SH-SY5Y (cell line): ENCODE data around the gene AGMO.

Experiments
- GATA2 ChIP-seq: IDR thresholded peaks from 2 replicates; pipeline ENCODE4 v1.6.1; 2011; ENCODE audit warnings: mild to moderate bottlenecking, low read depth, low read length
- GATA3 ChIP-seq: IDR thresholded peaks from 2 replicates; pipeline ENCODE4 v1.6.1; 2011; ENCODE audit warnings: low read depth, mild to moderate bottlenecking, low read length, moderate library complexity

DNA sequence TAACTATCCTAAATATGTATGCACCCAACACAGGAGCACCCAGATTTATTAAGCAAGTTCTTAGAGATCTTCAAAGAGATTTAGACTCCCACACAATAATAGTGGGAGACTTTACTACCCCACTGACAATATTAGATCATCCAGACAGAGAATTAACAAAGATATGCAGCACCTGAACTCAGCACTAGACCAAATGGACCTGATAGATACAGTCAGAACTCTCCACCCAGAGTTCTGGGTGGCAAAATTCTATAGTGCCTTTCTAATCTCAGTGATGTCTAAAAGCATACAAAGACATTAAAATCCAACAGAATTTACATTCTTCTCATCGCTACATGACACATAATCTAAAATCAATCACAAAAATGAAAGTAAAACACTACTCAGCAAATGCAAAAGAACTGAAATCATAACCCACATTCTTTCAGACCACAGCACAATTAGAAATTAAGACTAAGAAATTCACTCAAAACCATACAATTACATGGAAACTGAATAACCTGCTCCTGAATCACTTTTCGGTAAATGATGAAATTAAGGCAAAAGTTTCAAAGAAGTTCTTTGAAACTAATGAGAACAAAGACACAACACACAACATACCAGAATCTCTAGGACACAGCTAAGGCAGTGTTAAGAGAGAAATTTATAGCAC, 183.2 kb downstream of the AGMO start:
- TF ChIP-seq GATA2 (no peak), GATA3 (no peak)
